Cardiac fibroblast (primary cell): ENCODE measurements around the gene PPP2R2B.

Experiments
- DNase-seq, 2 donors: peaks; one replicate each; pipeline versions ENCODE4 v3.0.0 to v3.0.0-alpha.2; 2010; ENCODE audit warnings: low read depth in 2 of 2
- H3K4me3 ChIP-seq, 2 donors: replicated peaks in 1 of 2; 1 replicate in 1 of 2; 2 replicates in 1 of 2; pipeline ENCODE4 v1.5.1; 2011; ENCODE audit warnings: low read depth in 2 of 2, low read length in 2 of 2, mild to moderate bottlenecking in 2 of 2, moderate library complexity in 1 of 2
- TF ChIP-seq, protein P1 (sequence below): IDR thresholded peaks from one replicate; pipeline ENCODE4 v1.5.1; 2011; ENCODE audit warnings: low read depth, mild to moderate bottlenecking, low read length, inconsistent platforms

Gene PPP2R2B

DNA sequence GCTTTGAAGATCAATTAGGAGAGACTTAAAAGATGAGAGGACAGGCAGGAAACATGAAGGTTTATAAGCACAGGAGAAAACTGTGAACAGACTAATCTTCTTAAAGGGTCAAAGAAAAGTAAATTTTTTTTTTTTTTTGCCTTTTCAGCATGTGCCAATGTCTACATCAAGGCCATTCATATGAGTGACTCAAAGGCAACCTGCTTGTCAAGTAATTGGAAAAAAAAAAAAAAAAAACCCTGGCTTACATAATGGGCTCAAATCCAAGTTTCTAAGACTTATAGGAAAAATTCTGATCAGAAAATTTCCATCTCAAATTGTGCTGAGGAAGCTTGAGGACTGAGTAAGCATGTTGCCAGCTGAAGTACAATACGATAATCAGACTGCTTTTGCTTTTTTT, 15.9 kb downstream of the PPP2R2B start:
- no peak overlapping the region for H3K4me3 ChIP-seq
- DNase-seq = no peak
- TF ChIP-seq, protein P1, sequence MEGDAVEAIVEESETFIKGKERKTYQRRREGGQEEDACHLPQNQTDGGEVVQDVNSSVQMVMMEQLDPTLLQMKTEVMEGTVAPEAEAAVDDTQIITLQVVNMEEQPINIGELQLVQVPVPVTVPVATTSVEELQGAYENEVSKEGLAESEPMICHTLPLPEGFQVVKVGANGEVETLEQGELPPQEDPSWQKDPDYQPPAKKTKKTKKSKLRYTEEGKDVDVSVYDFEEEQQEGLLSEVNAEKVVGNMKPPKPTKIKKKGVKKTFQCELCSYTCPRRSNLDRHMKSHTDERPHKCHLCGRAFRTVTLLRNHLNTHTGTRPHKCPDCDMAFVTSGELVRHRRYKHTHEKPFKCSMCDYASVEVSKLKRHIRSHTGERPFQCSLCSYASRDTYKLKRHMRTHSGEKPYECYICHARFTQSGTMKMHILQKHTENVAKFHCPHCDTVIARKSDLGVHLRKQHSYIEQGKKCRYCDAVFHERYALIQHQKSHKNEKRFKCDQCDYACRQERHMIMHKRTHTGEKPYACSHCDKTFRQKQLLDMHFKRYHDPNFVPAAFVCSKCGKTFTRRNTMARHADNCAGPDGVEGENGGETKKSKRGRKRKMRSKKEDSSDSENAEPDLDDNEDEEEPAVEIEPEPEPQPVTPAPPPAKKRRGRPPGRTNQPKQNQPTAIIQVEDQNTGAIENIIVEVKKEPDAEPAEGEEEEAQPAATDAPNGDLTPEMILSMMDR = no peak

DNA sequence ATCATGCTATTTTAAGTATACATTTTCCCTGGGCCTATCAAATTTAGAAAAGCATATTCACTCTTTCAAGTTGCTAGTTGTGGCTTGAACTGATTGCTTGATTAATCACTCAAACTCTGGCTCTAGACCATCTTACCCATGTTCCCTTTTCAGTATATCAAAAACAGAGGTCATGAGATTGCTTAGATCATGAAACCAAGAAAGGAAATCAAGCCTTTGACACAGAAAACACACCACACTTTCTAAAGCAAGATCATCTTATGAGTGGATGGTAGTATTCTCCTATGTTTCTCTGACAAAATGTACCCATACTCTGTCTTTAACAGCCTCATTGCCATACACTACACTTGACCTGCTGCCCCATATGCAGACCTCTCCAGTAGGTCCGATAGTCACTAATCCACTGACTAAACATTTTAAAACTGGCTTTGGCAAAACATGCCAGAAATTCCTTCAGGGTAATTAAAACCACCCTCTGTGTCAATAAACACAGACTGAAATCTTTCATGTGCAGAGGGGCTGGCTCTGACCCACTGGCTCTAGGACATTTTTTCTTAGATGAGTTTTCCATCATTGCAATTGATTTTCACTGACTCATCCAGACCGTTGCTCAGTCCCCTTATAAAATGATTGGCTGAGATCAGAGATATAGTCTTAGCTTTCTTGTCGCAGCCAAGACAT, 18.2 kb downstream of the PPP2R2B start:
- H3K4me3 ChIP-seq = no peak overlapping the region
- TF ChIP-seq, protein P1 = no peak
- no peak for DNase-seq

DNA sequence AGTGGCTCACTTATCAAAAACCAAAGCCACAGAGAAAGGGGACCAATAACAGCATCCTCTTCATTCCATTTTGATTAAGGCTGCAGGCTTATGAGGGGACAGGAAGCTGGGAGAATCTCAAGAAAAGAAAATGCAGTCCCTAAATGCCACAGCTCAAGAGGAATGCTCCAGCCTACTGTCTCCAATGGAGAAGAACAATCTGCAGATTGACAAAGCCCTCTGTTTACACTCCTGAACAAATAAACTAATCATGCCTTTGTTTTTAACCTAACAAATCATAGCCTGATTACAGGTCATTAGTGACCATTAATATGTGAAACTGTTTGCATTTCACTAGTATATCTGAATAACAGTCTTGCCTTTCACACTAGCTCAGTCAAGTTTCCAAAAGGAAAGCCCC, 26.5 kb downstream of the PPP2R2B start:
- no peak overlapping the region for H3K4me3 ChIP-seq
- TF ChIP-seq, protein P1 = no peak
- DNase-seq = no peak

DNA sequence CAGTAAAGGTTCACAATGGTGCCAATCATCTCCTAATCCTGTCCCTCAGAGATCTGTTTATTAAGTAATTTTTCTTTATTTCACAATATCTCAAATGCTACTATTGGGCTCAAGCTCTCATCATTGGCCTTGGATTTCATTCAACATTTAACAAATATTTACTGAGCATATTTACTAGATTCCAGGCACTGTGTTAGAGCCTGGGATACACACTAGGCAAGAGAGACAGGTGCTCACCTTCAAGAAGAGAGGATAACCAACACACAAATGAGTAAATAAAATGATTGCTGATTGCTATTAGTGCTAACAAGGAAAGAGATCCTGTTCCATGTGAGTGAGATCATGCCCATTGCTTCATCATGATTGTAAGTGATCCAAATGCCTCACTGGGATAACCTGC, 27.4 kb downstream of the PPP2R2B start:
- TF ChIP-seq, protein P1 = no peak
- no peak for DNase-seq
- H3K4me3 ChIP-seq = no peak overlapping the region

DNA sequence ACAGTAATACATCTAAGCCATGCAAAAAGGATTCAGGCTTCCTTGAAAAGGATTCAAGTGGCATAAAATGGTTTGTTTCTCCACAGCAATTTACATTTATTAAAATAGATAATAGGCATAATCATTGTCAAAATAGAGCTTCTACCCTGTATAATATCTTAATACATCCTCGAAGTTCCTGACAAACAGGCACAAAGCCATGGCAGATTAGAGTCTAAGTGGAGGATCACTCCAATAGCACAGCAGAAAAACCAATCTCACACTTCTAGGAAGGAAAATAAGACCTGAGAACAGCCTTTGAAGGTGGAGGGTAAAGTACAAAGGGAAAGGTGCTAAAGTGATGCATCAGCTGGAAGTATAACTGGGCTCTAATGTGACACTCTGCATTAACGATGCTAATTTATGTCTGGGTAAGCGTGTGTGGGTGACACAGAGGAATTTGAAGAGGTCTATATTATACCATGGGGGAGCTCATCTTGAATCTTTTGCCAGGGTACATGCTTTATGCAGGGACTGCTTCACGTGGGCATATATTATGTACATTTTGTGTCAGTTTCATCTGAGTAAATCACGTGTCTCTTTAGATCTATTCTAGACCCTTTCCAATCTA, 28.8 kb downstream of the PPP2R2B start:
- no peak overlapping the region for H3K4me3 ChIP-seq
- TF ChIP-seq, protein P1 = no peak
- DNase-seq = no peak

DNA sequence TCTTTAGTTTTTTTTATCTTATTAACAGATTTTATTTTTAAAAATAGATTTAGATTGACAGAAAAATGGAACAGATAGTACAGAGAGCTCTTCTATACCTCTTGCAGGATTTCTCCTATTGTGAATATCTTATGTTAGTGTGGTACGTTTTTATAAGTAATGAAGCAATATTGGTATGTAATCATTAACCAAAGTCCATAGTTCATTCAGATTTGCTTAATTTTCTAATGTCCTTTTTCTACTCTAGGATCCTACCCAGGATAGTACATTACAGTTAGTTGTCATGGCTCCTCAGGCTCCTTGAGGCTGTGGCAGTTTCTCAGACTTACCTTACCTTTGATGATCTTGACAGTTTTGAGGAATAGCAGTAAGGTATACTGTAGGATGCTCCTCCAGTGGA, 30.4 kb downstream of the PPP2R2B start:
- TF ChIP-seq, protein P1 = no peak
- H3K4me3 ChIP-seq = no peak overlapping the region
- no peak for DNase-seq

DNA sequence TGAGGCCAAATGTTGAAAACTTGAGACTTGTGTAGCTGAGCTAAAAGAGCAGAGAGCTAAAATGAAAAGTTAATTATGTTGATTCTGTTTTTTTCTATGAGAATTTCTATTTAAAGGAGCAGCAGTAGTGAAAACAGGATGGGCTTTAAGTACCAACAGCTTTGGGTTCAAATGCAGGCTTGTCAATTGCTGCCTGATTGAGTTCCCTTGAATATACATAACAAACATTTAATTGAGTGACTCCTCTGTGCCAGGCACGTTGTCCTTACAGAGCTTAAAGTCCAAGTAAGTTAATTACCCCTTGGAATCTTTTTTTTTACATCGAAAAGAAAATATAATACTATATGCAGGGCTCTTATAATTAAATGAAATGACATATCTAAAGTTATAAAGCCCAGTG, 38.5 kb downstream of the PPP2R2B start:
- no peak for DNase-seq
- H3K4me3 ChIP-seq = no peak overlapping the region
- TF ChIP-seq, protein P1 = no peak
